Mesendoderm (in vitro differentiated cells): ENCODE results near the gene TBC1D10A.

Experiments used
- DNase-seq: peaks from one replicate; pipeline ENCODE4 v3.0.0; 2013
- H2AK5ac ChIP-seq: 2 replicates; pipeline ENCODE4 v1.6.1; 2013; ENCODE audit warnings: low read length, inconsistent platforms
- H2BK120ac ChIP-seq: 2 replicates; pipeline ENCODE4 v1.6.1; 2013; ENCODE audit warnings: low read depth, mild to moderate bottlenecking, low read length, moderate library complexity, mixed read lengths
- H2BK15ac ChIP-seq: replicated peaks from 2 replicates; pipeline ENCODE4 v1.6.1; 2013; ENCODE audit warnings: low read depth, mild to moderate bottlenecking, moderate library complexity
- H2BK5ac ChIP-seq: 2 replicates; pipeline ENCODE4 v1.6.1; 2013; ENCODE audit warnings: low read length, inconsistent platforms
- H3K18ac ChIP-seq: 2 replicates; pipeline ENCODE4 v1.6.1; 2013; ENCODE audit warnings: mild to moderate bottlenecking, low read length, mixed read lengths
- H3K23ac ChIP-seq: one replicate; pipeline ENCODE4 v1.6.1; 2013; ENCODE audit warnings: low read length
- H3K27ac ChIP-seq: 2 replicates; pipeline ENCODE4 v1.5.1; 2013; ENCODE audit warnings: low read depth, mild to moderate bottlenecking, inconsistent platforms, low read length, moderate library complexity
- H3K27me3 ChIP-seq: 2 replicates; pipeline ENCODE4 v1.6.1; 2013; ENCODE audit warnings: low read length, control low read depth, mild to moderate bottlenecking, inconsistent platforms; ENCODE audit not compliant: insufficient read depth, poor library complexity
- H3K36me3 ChIP-seq: 2 replicates; pipeline ENCODE4 v1.6.1; 2013; ENCODE audit warnings: low read length, inconsistent platforms; ENCODE audit not compliant: control insufficient read depth, insufficient read depth
- H3K4ac ChIP-seq: one replicate; pipeline ENCODE4 v1.6.1; 2013; ENCODE audit warnings: low read depth, mild to moderate bottlenecking, low read length, moderate library complexity
- H3K4me1 ChIP-seq: 2 replicates; pipeline ENCODE4 v1.6.1; 2013; ENCODE audit warnings: low read depth, low read length, inconsistent platforms; ENCODE audit not compliant: control insufficient read depth
- H3K4me2 ChIP-seq: 2 replicates; pipeline ENCODE4 v1.6.1; 2013; ENCODE audit warnings: low read length
- H3K4me3 ChIP-seq: 2 replicates; pipeline ENCODE4 v1.5.1; 2013; ENCODE audit warnings: mild to moderate bottlenecking, low read length
- H3K56ac ChIP-seq: one replicate; pipeline ENCODE4 v1.6.1; 2013; ENCODE audit warnings: low read length
- H3K79me1 ChIP-seq: 2 replicates; pipeline ENCODE4 v1.6.1; 2013; ENCODE audit warnings: low read length, inconsistent platforms
- H3K79me2 ChIP-seq: 2 replicates; pipeline ENCODE4 v1.6.1; 2013; ENCODE audit warnings: mild to moderate bottlenecking, low read length; ENCODE audit not compliant: control insufficient read depth, insufficient read depth
- H3K9ac ChIP-seq: 2 replicates; pipeline ENCODE4 v1.6.1; 2013; ENCODE audit warnings: low read length, inconsistent platforms
- H4K5ac ChIP-seq: one replicate; pipeline ENCODE4 v1.6.1; 2013; ENCODE audit warnings: low read length
- H4K8ac ChIP-seq: one replicate; pipeline ENCODE4 v1.6.1; 2013; ENCODE audit warnings: low read depth, mild to moderate bottlenecking, control low read depth, low read length, moderate library complexity
- whole genome bisulfite sequencing: extraction: QIAGEN DNeasy Blood & Tissue Kit; methylation state at CpG from one replicate; pipeline ENCODE4 v1.1.7; 2013; ENCODE audit warnings: low lambda C conversion rate, missing lambda C conversion rate; ENCODE audit not compliant: insufficient coverage; ENCODE audit errors: extremely low coverage; 5-methylcytosine and 5-hydroxymethylcytosine counted together

Gene TBC1D10A

DNA sequence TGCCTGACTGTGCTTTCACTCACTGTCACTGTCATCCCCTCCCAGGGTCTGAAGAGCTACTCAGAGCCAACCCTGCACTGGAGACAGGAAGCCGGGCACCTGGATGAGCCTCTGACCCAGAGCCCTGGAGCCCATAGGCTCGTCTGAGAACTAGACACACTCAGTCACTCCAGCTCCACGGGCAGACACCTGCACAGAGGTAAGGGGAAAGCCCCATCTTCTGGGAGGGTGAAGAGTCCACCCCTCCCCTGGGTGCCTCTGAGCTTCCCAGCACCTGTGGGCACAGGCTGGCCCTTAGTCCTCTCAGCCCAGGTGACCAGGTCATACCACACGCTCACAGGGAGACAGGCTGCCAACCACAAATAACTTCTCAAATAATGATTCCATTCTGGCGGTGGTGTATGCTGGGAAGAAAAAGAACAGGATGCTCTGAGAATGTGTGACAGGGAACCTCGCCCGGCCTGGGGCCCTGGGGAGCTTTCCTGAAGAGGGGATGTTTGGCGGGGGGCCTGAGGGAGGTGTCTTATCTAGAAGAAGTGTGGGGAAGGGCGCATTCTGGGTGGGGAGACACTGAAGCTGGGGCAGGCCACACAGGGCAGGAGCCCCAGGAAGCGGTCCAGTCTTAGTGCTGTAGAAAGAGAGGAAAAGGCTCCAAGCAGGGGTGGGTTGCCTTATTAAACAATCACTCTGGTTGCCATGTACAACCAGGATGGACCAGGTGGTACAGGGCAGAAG, 35.3 kb upstream of the TBC1D10A start:
- Histone ChIP-seq H3K36me3 (no peaks in the 10 kb centered on the region), H4K8ac (no peak overlapping the region), H3K79me2 (no peaks in the 10 kb centered on the region), H3K9ac (no peak overlapping the region), H4K5ac (no peak overlapping the region), H3K23ac (no peak overlapping the region), H3K27me3 (no peaks in the 10 kb centered on the region), H2BK120ac (no peak overlapping the region), H3K4me1 (peaks cover 9% of the 10 kb centered on the region), H3K4me2 (no peak overlapping the region), H2BK5ac (no peak overlapping the region), H3K18ac (no peak overlapping the region), H3K4ac (no peak overlapping the region), H2AK5ac (no peak overlapping the region), H2BK15ac (no peak overlapping the region), H3K4me3 (no peak overlapping the region), H3K27ac (no peak overlapping the region), H3K56ac (no peak overlapping the region), H3K79me1 (peaks cover 2% of the 10 kb centered on the region)
- no CpG with 5 or more reads among the region's 10 CpGs for WGBS
- DNase-seq: no peak

DNA sequence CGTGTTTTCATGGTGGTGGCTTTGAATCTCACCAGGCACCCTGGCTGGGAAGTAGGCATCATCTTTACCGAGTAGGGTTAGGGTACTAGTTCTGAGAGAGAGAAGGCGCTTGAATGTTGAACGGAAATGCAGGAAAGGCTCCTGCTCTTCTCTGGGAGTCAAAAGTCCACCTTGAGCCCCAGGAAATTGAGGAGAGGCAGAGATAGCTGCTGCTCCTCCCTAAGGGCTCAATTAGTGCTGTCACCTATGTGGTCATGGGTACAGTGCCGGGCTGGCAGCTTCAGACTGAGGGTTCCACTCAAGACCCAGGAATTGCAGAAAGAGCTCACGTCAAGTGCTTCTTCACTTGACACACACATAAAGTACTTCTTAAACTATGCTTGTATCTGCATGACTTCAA, 31.8 kb upstream of the TBC1D10A start:
- Histone ChIP-seq H3K56ac (no peak overlapping the region), H3K36me3 (no peaks in the 10 kb centered on the region), H3K27ac (no peak overlapping the region), H3K23ac (no peak overlapping the region), H2BK120ac (no peak overlapping the region), H4K8ac (no peak overlapping the region), H3K4me3 (no peak overlapping the region), H2BK15ac (no peak overlapping the region), H3K27me3 (no peaks in the 10 kb centered on the region), H3K4ac (no peak overlapping the region), H2AK5ac (no peak overlapping the region), H2BK5ac (no peak overlapping the region), H3K79me1 (peaks cover 17% of the 10 kb centered on the region), H3K4me2 (no peak overlapping the region), H3K9ac (peak overlapping the region; percentile 11), H3K79me2 (peaks cover 23% of the 10 kb centered on the region), H3K18ac (no peak overlapping the region), H4K5ac (no peak overlapping the region), H3K4me1 (peaks cover 10% of the 10 kb centered on the region)
- no CpG with 5 or more reads among the region's 6 CpGs for WGBS
- DNase-seq: no peak

DNA sequence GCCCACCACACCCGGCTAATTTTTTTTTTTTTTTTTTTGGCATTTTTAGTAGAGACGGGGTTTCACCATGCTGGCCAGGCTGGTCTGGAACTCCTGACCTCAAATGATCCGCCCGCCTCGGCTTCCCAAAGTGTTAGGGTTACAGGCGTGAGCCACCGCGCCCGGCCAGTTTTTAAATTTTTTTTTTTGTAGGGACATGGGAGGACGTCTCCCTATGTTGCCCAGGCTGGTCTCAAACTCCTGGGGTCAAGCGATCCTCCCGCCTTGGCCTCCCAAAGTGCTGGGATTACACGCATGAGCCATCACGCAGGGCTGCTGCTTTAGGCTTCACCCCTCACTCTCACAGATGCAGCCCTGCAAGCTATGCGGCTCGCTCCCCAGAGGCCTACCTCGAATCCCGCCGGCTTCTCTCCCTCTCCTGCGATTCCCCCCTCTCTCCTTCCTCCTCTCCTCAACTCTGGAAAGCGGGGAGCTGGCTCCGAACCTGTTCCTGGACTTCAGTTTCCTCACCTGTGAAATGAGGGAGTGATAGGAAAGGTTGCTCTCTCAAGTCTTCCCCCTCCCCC, 31.0 kb upstream of the TBC1D10A start:
- no CpG with 5 or more reads among the region's 22 CpGs for WGBS
- Histone ChIP-seq H3K4me3 (no peak overlapping the region), H3K4me1 (peaks cover 8% of the 10 kb centered on the region), H3K56ac (peak overlapping the region; percentile 93), H3K4ac (no peak overlapping the region), H3K79me1 (peaks cover 17% of the 10 kb centered on the region), H4K5ac (no peak overlapping the region), H3K9ac (peak overlapping the region; percentile 26), H3K18ac (no peak overlapping the region), H2BK15ac (no peak overlapping the region), H3K27me3 (no peaks in the 10 kb centered on the region), H2AK5ac (no peak overlapping the region), H4K8ac (no peak overlapping the region), H3K4me2 (peak overlapping the region; percentile 11), H3K23ac (peak overlapping the region; percentile 66), H3K36me3 (peaks cover 1% of the 10 kb centered on the region), H2BK120ac (no peak overlapping the region), H3K79me2 (peaks cover 23% of the 10 kb centered on the region), H2BK5ac (no peak overlapping the region), H3K27ac (no peak overlapping the region)
- DNase-seq: no peak

DNA sequence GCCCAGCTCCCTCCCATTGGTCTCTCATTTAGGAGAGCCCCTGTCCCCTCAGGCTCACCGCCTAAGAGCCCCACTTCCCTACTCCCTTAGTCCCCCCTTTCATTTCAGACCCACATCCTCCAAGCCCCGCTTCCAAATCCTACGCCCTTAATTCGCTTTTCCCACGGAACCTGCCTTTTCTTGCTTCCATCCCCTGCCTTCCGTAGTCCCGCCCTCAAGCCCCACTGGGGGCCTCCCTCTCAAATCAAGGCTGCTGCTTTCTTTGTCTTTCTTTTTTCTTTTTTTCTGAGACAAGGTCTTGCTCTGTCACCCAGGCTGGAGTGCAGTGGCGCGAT, 30.5 kb upstream of the TBC1D10A start:
- WGBS: no CpG with 5 or more reads among the region's 9 CpGs
- Histone ChIP-seq H2AK5ac (no peak overlapping the region), H4K5ac (no peak overlapping the region), H3K36me3 (peaks cover 7% of the 10 kb centered on the region), H4K8ac (no peak overlapping the region), H2BK120ac (no peak overlapping the region), H3K9ac (peak overlapping the region; percentile 91), H3K56ac (peak overlapping the region; percentile 93), H3K79me1 (peaks cover 20% of the 10 kb centered on the region), H2BK15ac (no peak overlapping the region), H3K79me2 (peaks cover 23% of the 10 kb centered on the region), H3K23ac (no peak overlapping the region), H3K27ac (no peak overlapping the region), H2BK5ac (no peak overlapping the region), H3K4me2 (peak overlapping the region; percentile 97), H3K4me1 (peaks cover 5% of the 10 kb centered on the region), H3K4me3 (peak overlapping the region; percentile 97), H3K4ac (no peak overlapping the region), H3K27me3 (no peaks in the 10 kb centered on the region), H3K18ac (no peak overlapping the region)
- no peak for DNase-seq

DNA sequence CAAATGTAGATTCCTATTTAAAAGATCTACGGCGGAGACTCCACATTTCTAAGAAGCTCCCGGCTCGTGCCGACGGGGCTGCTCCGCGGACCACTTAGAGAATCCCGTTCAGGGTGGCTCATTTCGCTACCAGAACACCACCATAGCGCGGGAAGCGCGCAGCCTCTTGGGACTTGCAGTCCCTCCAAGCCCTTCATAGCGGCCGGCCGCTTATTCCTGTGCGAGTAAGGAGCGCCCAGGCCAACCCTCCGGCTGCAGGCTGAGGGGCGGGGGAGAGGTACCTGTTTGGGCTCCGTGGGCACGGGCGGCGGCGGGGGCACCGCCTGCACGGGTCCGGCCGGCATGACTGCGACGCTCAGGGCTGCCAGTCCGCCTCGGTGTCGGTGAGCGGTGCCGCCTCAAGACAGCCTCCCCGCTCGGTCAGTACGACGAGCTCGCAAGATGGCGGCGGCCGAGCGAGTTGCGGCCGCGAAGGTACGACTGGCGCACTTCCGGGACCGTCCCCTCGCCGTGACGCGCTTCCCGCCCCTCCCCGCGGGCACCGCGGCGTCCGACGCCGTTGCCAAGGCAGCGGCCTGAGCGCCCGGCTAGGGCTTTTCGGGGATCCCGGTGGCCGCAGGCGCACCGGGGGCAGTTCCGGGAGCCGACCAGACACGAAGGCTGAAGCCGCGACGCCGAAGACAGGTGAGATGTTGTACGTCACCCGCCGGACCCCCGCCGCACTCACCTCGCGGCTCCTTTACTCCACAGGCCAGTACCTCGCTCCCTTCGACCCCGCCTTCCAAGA, 29.9 kb upstream of the TBC1D10A start, which contains the start of the genes CCDC157 and SF3A1:
Gene CCDC157, plus strand, starts transcription at position 559 of the 787 bp plus-strand sequence. CDS start 8,994 bp downstream, outside the sequence.
Gene SF3A1, minus strand, starts transcription at position 446 of the 787 bp plus-strand sequence. Its CDS starts 102 bp downstream, at position 344.
- Histone ChIP-seq H3K4me2 (peak within 1 kb of the TSS; percentile 97), H3K27ac (peak within 1 kb of the TSS; percentile 40), H3K27me3 (no peaks in the 10 kb centered on the region), H3K79me2 (peaks cover 23% of the 10 kb centered on the region), H3K4me3 (peak within 1 kb of the TSS; percentile 97), H3K36me3 (peaks cover 12% of the 10 kb centered on the region), H2BK15ac (no peak within 1 kb of the TSS), H2BK120ac (no peak within 1 kb of the TSS), H4K8ac (no peak within 1 kb of the TSS), H3K4ac (peak within 1 kb of the TSS; percentile 66), H3K18ac (peak within 1 kb of the TSS; percentile 86), H3K9ac (peak within 1 kb of the TSS; percentile 91), H3K4me1 (peaks cover 5% of the 10 kb centered on the region), H3K79me1 (peaks cover 20% of the 10 kb centered on the region), H3K23ac (no peak within 1 kb of the TSS), H4K5ac (no peak within 1 kb of the TSS), H2BK5ac (no peak within 1 kb of the TSS), H3K56ac (peak within 1 kb of the TSS; percentile 96), H2AK5ac (no peak within 1 kb of the TSS)
- DNase-seq: peak; percentile 97
- no CpG with 5 or more reads among the region's 91 CpGs for WGBS
